Body of pancreas (tissue), 4 donors: ENCODE measurements around the gene SLC4A5. TPM values are rescaled to one million over a fixed set of nuclear protein-coding genes. Genes with fewer than 3 reads are reported as not detected.

Source experiments
- ATAC-seq: fragments of 150-250 bp; one replicate; pipeline ENCODE4 v1.9.1; 2016
- DNase-seq, 4 donors: peaks; one replicate each; pipeline ENCODE4 v3.0.0-alpha.2; 2019
- H3K27ac ChIP-seq, 4 donors: fragments of 200-600 bp; sonication (generic); 1 replicate in 3 of 4; 2 replicates in 1 of 4; pipeline versions ENCODE4 v1.5.1 to v1.6.1; 2016 to 2019; ENCODE audit warnings: mild to moderate bottlenecking in 1 of 4, mixed read lengths in 1 of 4, moderate library complexity in 1 of 4
- H3K27me3 ChIP-seq, 2 donors: fragments of 200-600 bp; sonication (generic); one replicate each; pipeline ENCODE4 v1.6.0; 2016; ENCODE audit warnings: mild to moderate bottlenecking in 1 of 2
- H3K36me3 ChIP-seq, 2 donors: fragments of 200-600 bp; sonication (generic); replicated peaks in 1 of 2; 2 replicates each; pipeline ENCODE4 v1.5.1; 2016; ENCODE audit warnings: low read depth in 2 of 2; ENCODE audit not compliant: insufficient read depth in 1 of 2
- H3K4me1 ChIP-seq: fragments of 200-600 bp; sonication (generic); one replicate; pipeline ENCODE4 v1.6.0; 2016
- H3K4me3 ChIP-seq, 2 donors: fragments of 200-600 bp; sonication (generic); 1 replicate in 1 of 2; 2 replicates in 1 of 2; pipeline ENCODE4 v1.5.1; 2016 to 2019
- H3K9me3 ChIP-seq, 3 donors: fragments of 200-600 bp; sonication (generic); 1 replicate in 2 of 3; 2 replicates in 1 of 3; pipeline ENCODE4 v1.5.1; 2016
- CTCF ChIP-seq, 7 experiments: fragments of 450-650 bp in 4 of 7; fragments of 200-600 bp in 3 of 7; sonication (generic) in 3 of 7; IDR thresholded peaks; one replicate each; pipeline ENCODE4 v1.5.1; 2016 to 2019; ENCODE audit warnings: antibody characterized with exemption in 7 of 7
- POLR2A ChIP-seq, 3 donors: fragments of 450-650 bp; IDR thresholded peaks; one replicate each; pipeline ENCODE4 v1.6.1; 2016; ENCODE audit warnings: antibody characterized with exemption in 3 of 3, mild to moderate bottlenecking in 2 of 3
- WGBS, 2 donors: methylation state at CpG; one replicate each; pipeline ENCODE4 v1.1.5; 2017; 5-methylcytosine and 5-hydroxymethylcytosine counted together
- intact Hi-C: fragments of 100-400 bp; cut with DNase I; formaldehyde crosslinking; loops from one replicate; pipeline ENCODE4 v1.15.1; 2023
- total RNA-seq, 2 donors: library from RNA; depleted of rRNA; stranded (reverse); fragments of >200 nt; gene quantifications; one replicate each; pipeline ENCODE4 v1.1.0, GENCODE V29; 2016

Gene SLC4A5
- total RNA-seq, 2 donors from 2014 or later = 2.3 to 8.3 TPM

DNA sequence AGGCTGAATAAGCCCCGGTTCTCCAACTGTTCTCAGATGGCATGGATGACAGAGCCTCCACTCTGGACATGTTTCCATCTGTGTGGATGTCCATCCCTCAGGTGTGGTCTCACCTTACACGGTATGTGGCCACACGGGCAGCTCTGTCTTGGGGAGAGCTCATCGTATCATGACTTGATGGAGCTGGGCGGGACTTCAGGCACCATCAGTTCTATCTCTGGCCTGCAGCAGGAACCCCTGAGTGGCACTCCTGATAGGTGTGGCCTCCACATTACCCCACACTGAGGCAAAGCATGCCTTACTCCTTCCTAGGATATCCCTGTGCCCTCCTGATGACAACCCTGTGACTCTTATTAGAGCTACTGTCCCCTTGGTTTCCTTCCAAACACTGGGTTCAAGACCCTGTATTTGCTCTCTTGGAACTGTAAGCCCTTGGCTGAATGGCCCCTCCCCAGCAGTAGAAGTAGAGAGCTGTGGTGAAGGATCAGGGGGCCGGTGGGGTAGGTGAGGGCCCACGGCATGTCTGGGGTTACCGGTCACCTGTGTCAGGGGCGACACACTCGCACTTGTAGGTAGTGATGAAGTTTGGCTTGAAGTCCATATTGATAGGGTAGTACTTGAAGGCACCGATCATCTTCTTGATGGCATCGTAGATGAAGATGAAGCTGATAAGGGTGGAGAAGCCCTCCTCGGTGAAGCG is 96.6 kb downstream of the SLC4A5 start:
- DNase-seq (no peak), ATAC-seq (no peak)
- intact Hi-C loops = no loop called here
- TF ChIP-seq POLR2A (IDR thresholded peaks at IDR 0.05) = no peak
- no peak for TF ChIP-seq CTCF (IDR thresholded peaks at IDR 0.05)
- no peaks in the 10 kb centered on the region for H3K27me3 ChIP-seq
- no peak overlapping the region for H3K4me3 ChIP-seq
- no peak overlapping the region for H3K27ac ChIP-seq
- H3K36me3 ChIP-seq = no peaks in the 10 kb centered on the region
- WGBS, 2 donors = 83 to 88% methylated on average over 12 to 14 of the region's 14 CpGs
- no peaks in the 10 kb centered on the region for H3K4me1 ChIP-seq
- no peaks in the 10 kb centered on the region for H3K9me3 ChIP-seq

GRCh38 chr2:74244286-74244685 is 98.9 kb downstream of the SLC4A5 start:
- no peak for ATAC-seq
- no peak for DNase-seq
- Histone ChIP-seq H3K9me3 (no peaks in the 10 kb centered on the region), H3K4me1 (no peaks in the 10 kb centered on the region), H3K36me3 (no peaks in the 10 kb centered on the region), H3K4me3 (no peak overlapping the region), H3K27ac (no peak overlapping the region), H3K27me3 (no peaks in the 10 kb centered on the region)
- WGBS, 2 donors = 86 to 88% methylated on average over 3 of the region's 3 CpGs
- intact Hi-C loops = no loop called here
- TF ChIP-seq POLR2A (IDR thresholded peaks at IDR 0.05) = no peak
- TF ChIP-seq CTCF (IDR thresholded peaks at IDR 0.05) = no peak

- TF ChIP-seq CTCF (IDR thresholded peaks at IDR 0.05) (no peak), POLR2A (IDR thresholded peaks at IDR 0.05) (no peak)
Measured at GRCh38 chr2:74242354-74243071, 100.7 kb downstream of the SLC4A5 start.

DNA sequence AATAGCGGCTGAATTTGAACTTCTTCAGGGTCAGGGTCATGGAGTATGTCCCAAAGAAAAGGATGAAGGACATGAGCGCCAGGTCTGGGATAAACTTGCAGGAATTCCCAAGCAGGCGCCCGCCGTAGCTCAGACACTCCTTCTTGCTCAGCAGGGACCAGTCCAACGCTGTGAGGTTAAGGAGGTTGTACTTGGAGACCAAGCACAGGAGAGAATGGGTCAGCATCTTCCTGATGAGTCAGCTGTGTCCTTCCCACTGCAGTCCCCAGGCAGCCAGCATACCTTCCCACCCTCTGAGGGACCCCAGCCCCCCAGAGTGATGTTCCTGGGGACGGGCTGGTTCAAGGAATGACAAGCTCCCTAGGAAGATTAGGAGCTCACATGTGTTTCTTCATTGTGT is 103.9 kb downstream of the SLC4A5 start:
- WGBS, 2 donors = 72 to 84% methylated on average over 7 of the region's 7 CpGs
- H3K4me3 ChIP-seq = no peak overlapping the region
- DNase-seq (no peak), ATAC-seq (no peak)
- H3K27me3 ChIP-seq = no peaks in the 10 kb centered on the region
- no peaks in the 10 kb centered on the region for H3K9me3 ChIP-seq
- no peak for TF ChIP-seq POLR2A (IDR thresholded peaks at IDR 0.05)
- TF ChIP-seq CTCF (IDR thresholded peaks at IDR 0.05) = no peak
- no peaks in the 10 kb centered on the region for H3K36me3 ChIP-seq
- no peak overlapping the region for H3K27ac ChIP-seq
- intact Hi-C loops = no loop called here
- no peaks in the 10 kb centered on the region for H3K4me1 ChIP-seq

More at GRCh38 chr2:74242354-74243071, 100.7 kb downstream of the SLC4A5 start:
- intact Hi-C loops = no loop called here
- Histone ChIP-seq H3K9me3 (no peaks in the 10 kb centered on the region), H3K4me1 (no peaks in the 10 kb centered on the region), H3K4me3 (no peak overlapping the region), H3K27me3 (no peaks in the 10 kb centered on the region), H3K36me3 (no peaks in the 10 kb centered on the region), H3K27ac (no peak overlapping the region)
- DNase-seq = no peak
- no peak for ATAC-seq
- WGBS, 2 donors = 72 to 82% methylated on average over 7 of the region's 7 CpGs
